Ovary (tissue), 9 donors: Measurements from ENCODE around the gene SLC66A3. TPM values are rescaled to one million over a fixed set of nuclear protein-coding genes. Genes with fewer than 3 reads are reported as not detected.

Experiments used
- DNase-seq, 5 donors: peaks; one replicate each; pipeline ENCODE4 v3.0.0-alpha.2; 2019 to 2020
- H3K27ac ChIP-seq, 2 donors: fragments of 200-600 bp; one replicate each; pipeline versions ENCODE4 v1.5.1 to v1.8.0; 2019 to 2022
- H3K27me3 ChIP-seq: fragments of 200-600 bp; one replicate; pipeline ENCODE4 v1.8.0; 2022
- H3K36me3 ChIP-seq: fragments of 200-600 bp; sonication (generic); one replicate; pipeline ENCODE4 v1.5.1; 2019
- H3K4me1 ChIP-seq: one replicate; pipeline ENCODE4 v1.8.1; 2013; ENCODE audit warnings: mild to moderate bottlenecking, moderate library complexity; ENCODE audit not compliant: insufficient read depth
- H3K4me3 ChIP-seq: fragments of 200-600 bp; sonication (generic); one replicate; pipeline ENCODE4 v1.5.1; 2017
- H3K9me3 ChIP-seq, 2 donors: fragments of 200-600 bp in 1 of 2; sonication (generic) in 1 of 2; one replicate each; pipeline versions ENCODE4 v1.5.1 to v1.8.1; 2013 to 2019; ENCODE audit warnings: mild to moderate bottlenecking in 1 of 2, moderate library complexity in 1 of 2
- EP300 ChIP-seq: sonication (generic); formaldehyde crosslinking; IDR thresholded peaks from one replicate; pipeline ENCODE4 v1.6.1; 2017; ENCODE audit warnings: antibody characterized with exemption
- POLR2A ChIP-seq: fragments of 450-650 bp; IDR thresholded peaks from one replicate; pipeline ENCODE4 v1.6.1; 2017; ENCODE audit warnings: antibody characterized with exemption, mild to moderate bottlenecking, moderate library complexity
- WGBS, 3 donors: extraction: QIAGEN DNeasy Blood & Tissue Kit in 1 of 3; methylation state at CpG; one replicate each; pipeline versions ENCODE4 v1.1.5 to v1.1.7; 2013 to 2017; 5-methylcytosine and 5-hydroxymethylcytosine counted together
- intact Hi-C, 4 donors: fragments of 100-400 bp; cut with DNase I; formaldehyde crosslinking; loops; one replicate each; pipeline versions ENCODE4 v1.11.0 to v1.15.1; 2022 to 2023
- polyA plus RNA-seq, 2 donors: library from polyadenylated mRNA; stranded (reverse); fragments of 200-250 nt in 1 of 2; fragments of 350-450 nt in 1 of 2; fragmentation: Illumina TruSeq in 1 of 2; extraction: RNeasy Lipid Tissue Mini Kit (QIAGEN cat#74804) in 1 of 2; gene quantifications; one replicate each; pipeline ENCODE4 v1.2.3, GENCODE V29; 2013 to 2014
- total RNA-seq, 7 donors: library from RNA; depleted of rRNA in 2 of 7; stranded (reverse); fragments of >200 nt in 2 of 7; fragmentation: NEBNext Ultra II Directional in 3 of 7; extraction: Animal tissue kit (Norgen Biotek cat#: 25700) in 3 of 7; gene quantifications; one replicate each; pipeline versions ENCODE4 v1.1.0 to v1.2.4, GENCODE V29; 2016 to 2023
- TF ChIP-seq, protein P1 (sequence below), 3 donors: fragments of 450-650 bp in 2 of 3; fragments of 200-600 bp in 1 of 3; IDR thresholded peaks; one replicate each; pipeline versions ENCODE4 v1.5.1 to v1.8.0; 2016 to 2022; ENCODE audit warnings: antibody characterized with exemption in 3 of 3, mild to moderate bottlenecking in 1 of 3
- donor health status: DM: no; HTN: no; CAD: no; lungs with moderate emphysema.
- donor health status: DM: no; HTN: no; CAD: no.
- donor health status: Bipolar disorder and iron deficiency.
- donor health status: DM: yes; HTN: yes; CAD: no.
- donor health status: DM: no; HTN: no; CAD: no.
- donor health status: DM: yes; HTN: yes; CAD: no.

Gene SLC66A3
- total and polyA plus RNA-seq, 9 donors: 22.9 to 76.2 (median 30.9) TPM

DNA sequence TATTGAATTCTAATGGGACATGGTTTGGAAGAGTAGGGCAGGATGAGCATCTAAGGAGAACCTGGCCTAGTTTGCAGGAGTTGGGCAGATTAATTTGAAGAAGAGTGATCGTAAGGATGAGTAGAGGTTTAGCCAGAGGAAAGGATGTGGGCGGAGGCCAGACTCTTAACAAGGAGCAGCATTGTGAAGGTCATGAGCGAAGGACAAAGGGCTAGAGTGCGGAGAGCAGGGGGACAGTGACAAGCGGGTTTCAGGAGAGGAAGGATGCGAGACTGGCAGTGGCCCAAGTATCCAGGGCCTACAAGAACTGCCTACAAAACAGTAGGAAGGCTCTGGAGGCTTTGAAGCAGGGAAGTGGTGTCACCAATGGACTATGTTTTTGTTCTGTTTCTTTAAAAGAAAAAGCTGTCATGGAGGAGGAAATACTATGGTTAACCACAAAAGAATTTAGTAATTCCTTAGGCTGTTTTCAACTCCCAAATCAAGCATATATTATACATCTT, 20.1 kb downstream of the SLC66A3 start:
- no peak overlapping the region for H3K27ac ChIP-seq
- peak in 1 of 5 donors; percentile 22 for DNase-seq
- H3K4me3 ChIP-seq: no peak overlapping the region
- no peaks in the 10 kb centered on the region for H3K36me3 ChIP-seq
- WGBS, 3 donors: 77 to 87% (median 79%) methylated on average over 6 of the region's 6 CpGs
- H3K27me3 ChIP-seq: no peaks in the 10 kb centered on the region
- no peaks in the 10 kb centered on the region for H3K9me3 ChIP-seq
- TF ChIP-seq POLR2A (no peak), EP300 (no peak)
- TF ChIP-seq, protein P1, sequence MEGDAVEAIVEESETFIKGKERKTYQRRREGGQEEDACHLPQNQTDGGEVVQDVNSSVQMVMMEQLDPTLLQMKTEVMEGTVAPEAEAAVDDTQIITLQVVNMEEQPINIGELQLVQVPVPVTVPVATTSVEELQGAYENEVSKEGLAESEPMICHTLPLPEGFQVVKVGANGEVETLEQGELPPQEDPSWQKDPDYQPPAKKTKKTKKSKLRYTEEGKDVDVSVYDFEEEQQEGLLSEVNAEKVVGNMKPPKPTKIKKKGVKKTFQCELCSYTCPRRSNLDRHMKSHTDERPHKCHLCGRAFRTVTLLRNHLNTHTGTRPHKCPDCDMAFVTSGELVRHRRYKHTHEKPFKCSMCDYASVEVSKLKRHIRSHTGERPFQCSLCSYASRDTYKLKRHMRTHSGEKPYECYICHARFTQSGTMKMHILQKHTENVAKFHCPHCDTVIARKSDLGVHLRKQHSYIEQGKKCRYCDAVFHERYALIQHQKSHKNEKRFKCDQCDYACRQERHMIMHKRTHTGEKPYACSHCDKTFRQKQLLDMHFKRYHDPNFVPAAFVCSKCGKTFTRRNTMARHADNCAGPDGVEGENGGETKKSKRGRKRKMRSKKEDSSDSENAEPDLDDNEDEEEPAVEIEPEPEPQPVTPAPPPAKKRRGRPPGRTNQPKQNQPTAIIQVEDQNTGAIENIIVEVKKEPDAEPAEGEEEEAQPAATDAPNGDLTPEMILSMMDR (IDR thresholded peaks at IDR 0.05): no peak
- intact Hi-C loops: no loop called here
- H3K4me1 ChIP-seq: no peaks in the 10 kb centered on the region

DNA sequence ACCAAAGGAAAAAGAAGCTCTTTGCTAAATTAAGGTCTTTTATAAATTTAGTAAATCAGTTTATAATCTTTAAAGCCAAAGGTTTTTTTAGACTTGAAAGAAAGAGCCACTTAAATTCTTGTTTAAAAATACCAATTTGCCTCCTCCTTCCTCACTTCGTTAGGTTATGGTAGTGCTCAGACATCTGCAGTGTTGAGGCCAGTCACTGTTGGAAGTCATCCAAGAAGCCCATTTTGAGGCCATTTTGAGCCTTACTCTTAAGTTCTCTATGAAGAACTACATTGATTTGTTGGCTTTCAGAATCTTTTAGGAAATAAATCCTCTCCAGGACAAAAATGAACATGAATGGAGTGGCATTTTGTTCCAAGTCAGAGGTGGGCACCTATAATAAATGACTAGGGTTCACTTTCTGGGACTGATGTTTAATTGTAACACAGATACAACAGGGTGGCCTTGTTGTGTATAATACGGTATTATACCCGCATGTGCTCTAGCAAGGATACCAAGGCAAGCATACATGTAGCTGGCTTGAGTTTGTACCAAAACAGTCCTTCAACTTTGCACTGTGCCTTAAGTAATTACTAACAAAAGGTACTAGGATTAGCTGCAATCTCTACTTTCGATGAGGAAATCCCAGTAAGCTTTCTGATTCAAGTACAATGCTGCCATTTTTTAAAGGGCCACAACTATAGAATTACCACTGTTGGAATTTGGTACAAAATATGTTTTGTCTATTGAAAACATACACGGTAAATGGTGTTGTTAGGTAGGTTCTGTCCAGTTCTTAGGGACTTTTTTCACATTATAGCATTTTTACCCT, 22.8 kb downstream of the SLC66A3 start:
- 39 to 56% (median 40%) methylated on average over 5 of the region's 5 CpGs for WGBS, 3 donors
- DNase-seq: no peak
- Histone ChIP-seq H3K9me3 (no peaks in the 10 kb centered on the region), H3K4me3 (no peak overlapping the region), H3K27ac (no peak overlapping the region), H3K36me3 (no peaks in the 10 kb centered on the region), H3K4me1 (no peaks in the 10 kb centered on the region), H3K27me3 (no peaks in the 10 kb centered on the region)
- intact Hi-C loops: no loop called here
- TF ChIP-seq EP300: no peak
- TF ChIP-seq, protein P1 (IDR thresholded peaks at IDR 0.05): no peak

DNA sequence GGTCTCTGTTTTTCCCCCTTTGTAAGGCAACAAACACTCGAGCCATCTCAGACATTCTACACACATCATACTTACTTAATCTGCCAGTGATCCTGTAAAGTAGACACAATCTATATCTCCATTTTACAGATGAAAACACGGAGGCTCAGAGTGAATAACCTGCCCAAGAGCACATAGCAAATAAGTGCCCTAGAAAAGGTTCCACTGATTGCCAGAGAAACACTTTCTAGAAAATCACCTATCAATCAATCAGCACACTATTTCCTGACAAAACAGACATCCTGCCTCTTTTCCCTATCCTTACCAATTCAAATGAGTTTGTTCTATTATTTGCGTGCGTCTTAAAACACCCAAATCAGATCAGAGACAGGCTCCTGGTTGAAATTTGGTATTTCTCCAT, 23.9 kb downstream of the SLC66A3 start:
- WGBS, 3 donors: 77 to 87% (median 78%) methylated on average over 4 of the region's 4 CpGs
- Histone ChIP-seq H3K27me3 (no peaks in the 10 kb centered on the region), H3K4me3 (no peak overlapping the region), H3K4me1 (no peaks in the 10 kb centered on the region), H3K9me3 (no peaks in the 10 kb centered on the region), H3K27ac (no peak overlapping the region), H3K36me3 (no peaks in the 10 kb centered on the region)
- no peak for DNase-seq
- intact Hi-C loops: no loop called here
- TF ChIP-seq, protein P1 (IDR thresholded peaks at IDR 0.05): no peak

GRCh38 chr2:11179899-11180298, 24.6 kb downstream of the SLC66A3 start:
- Histone ChIP-seq H3K9me3 (no peaks in the 10 kb centered on the region), H3K36me3 (no peaks in the 10 kb centered on the region), H3K4me1 (no peaks in the 10 kb centered on the region), H3K4me3 (no peak overlapping the region), H3K27ac (no peak overlapping the region), H3K27me3 (no peaks in the 10 kb centered on the region)
- intact Hi-C loops: no loop called here
- 86 to 91% (median 86%) methylated on average over 4 of the region's 4 CpGs for WGBS, 3 donors
- no peak for DNase-seq
- TF ChIP-seq POLR2A (no peak), EP300 (no peak)
- TF ChIP-seq, protein P1 (IDR thresholded peaks at IDR 0.05): no peak
